ENCODE measurements around the gene ACP7. TPM values are rescaled to one million over a fixed set of nuclear protein-coding genes. Genes with fewer than 3 reads are reported as not detected.
A peak's percentile ranks its signal among the peaks of the same experiment; 100 is the strongest.

The ACP7 gene
- polyA plus RNA-seq, 1 of the 3 experiments (the other 2 are of a cell fraction), result 0.36 TPM

- TF ChIP-seq CTCF (IDR thresholded peaks at IDR 0.05), result no peak
Measured at GRCh38 chr19:39155114-39155700, 71.0 kb downstream of the ACP7 start (continued).

GRCh38 chr19:39155741-39156140 lies 71.6 kb downstream of the ACP7 start:
- Histone ChIP-seq H3K9ac (no peak overlapping the region), H3K27ac (ENCODE audit: low read depth in 2 of 2, low read length in 1 of 2) (no peak overlapping the region; a peak in 1 of 4 replicates), H3K79me2 (ENCODE audit: insufficient read depth) (peaks cover 81% of the 10 kb centered on the region; the same call in 1 of the 2 replicates), H3K36me3 (replicated peaks in 1 of 2; ENCODE audit: control insufficient read depth in 1 of 2, insufficient read depth in 2 of 2, low read length in 1 of 2) (no peaks in the 10 kb centered on the region), H3K9me2 (no peaks in the 10 kb centered on the region), H3K4me2 (no peak overlapping the region), H3K4me3 (ENCODE audit: low read depth in 2 of 2, low read length in 1 of 2) (no peak overlapping the region), H3F3A (replicated peaks; ENCODE audit: insufficient read depth) (no peaks in the 10 kb centered on the region), H3K4me1 (ENCODE audit: control insufficient read depth in 1 of 2, insufficient read depth in 2 of 2, low read depth in 1 of 2, low read length in 1 of 2) (peaks cover 0 to 56% of the 10 kb centered on the region in 2 experiments; a peak in 1 of 4 replicates), H3K9me3 (no peaks in the 10 kb centered on the region), H3K27me3 (ENCODE audit: insufficient read depth) (no peaks in the 10 kb centered on the region), H4K20me1 (ENCODE audit: insufficient read depth) (peaks cover 56% of the 10 kb centered on the region), H2AFZ (ENCODE audit: low read depth) (no peak overlapping the region)
- CTCF ChIA-PET, result interaction anchor here (1.8 to 3.0 kb wide), 2 partner anchors 10 to 33 kb away, joined by 7 to 16 read pairs; no protein-coding TSS in a partner anchor
- no peak for TF ChIP-seq ELF1 (IDR thresholded peaks at IDR 0.05)
- TF ChIP-seq SMC3 (IDR thresholded peaks at IDR 0.05; ENCODE audit: low read depth, low read length), result no peak
- no peak for TF ChIP-seq ZBTB33 (IDR thresholded peaks at IDR 0.05; ENCODE audit: borderline replicate concordance, low read depth)
- TF ChIP-seq FOSL2 (IDR thresholded peaks at IDR 0.05; ENCODE audit: borderline replicate concordance, low read depth), result no peak
- no peak for TF ChIP-seq RFX5 (IDR thresholded peaks at IDR 0.05; ENCODE audit: low read length)
- POLR2A ChIA-PET, result no interaction called here
- no peak for DNase-seq
- WGBS (ENCODE audit: low lambda C conversion rate), result 93% methylated on average over 12 of the region's 15 CpGs

GRCh38 chr19:39156326-39157230 lies 72.4 kb downstream of the ACP7 start:
- peak overlapping the region in 1 of 2 experiments; percentile 35; a peak in 1 of 4 replicates for H3K27ac ChIP-seq (ENCODE audit: low read depth in 2 of 2, low read length in 1 of 2)
- H3K79me2 ChIP-seq (ENCODE audit: insufficient read depth), result peaks cover 77% of the 10 kb centered on the region; the same call in 1 of the 2 replicates
- no peaks in the 10 kb centered on the region for H3K36me3 ChIP-seq (replicated peaks in 1 of 2; ENCODE audit: control insufficient read depth in 1 of 2, insufficient read depth in 2 of 2, low read length in 1 of 2)
- H2AFZ ChIP-seq (ENCODE audit: low read depth), result no peak overlapping the region
- ChIA-PET CTCF (interaction anchor here (1.1 to 1.6 kb wide), 4 partner anchors 10 to 171 kb away, joined by 3 to 6 read pairs (median 3); no protein-coding TSS in a partner anchor), POLR2A (no interaction called here)
- no peak overlapping the region for H3K4me2 ChIP-seq
- 79% methylated on average over 8 of the region's 24 CpGs for WGBS (ENCODE audit: low lambda C conversion rate)
- no peak overlapping the region for H3K9ac ChIP-seq
- no peaks in the 10 kb centered on the region for H3K9me2 ChIP-seq
- H3F3A ChIP-seq (replicated peaks; ENCODE audit: insufficient read depth), result no peaks in the 10 kb centered on the region
- peaks cover 0 to 60% of the 10 kb centered on the region in 2 experiments; a peak in 1 of 4 replicates for H3K4me1 ChIP-seq (ENCODE audit: control insufficient read depth in 1 of 2, insufficient read depth in 2 of 2, low read depth in 1 of 2, low read length in 1 of 2)
- DNase-seq, result no peak
- H4K20me1 ChIP-seq (ENCODE audit: insufficient read depth), result peaks cover 57% of the 10 kb centered on the region
- no peaks in the 10 kb centered on the region for H3K27me3 ChIP-seq (ENCODE audit: insufficient read depth)
- no peak overlapping the region for H3K4me3 ChIP-seq (ENCODE audit: low read depth in 2 of 2, low read length in 1 of 2)
- no peaks in the 10 kb centered on the region for H3K9me3 ChIP-seq
- TF ChIP-seq FOXJ3 (CRISPR knock-in tag; IDR thresholded peaks at IDR 0.05) (no peak), RFX5 (IDR thresholded peaks at IDR 0.05; ENCODE audit: low read length) (no peak), FOSL2 (IDR thresholded peaks at IDR 0.05; ENCODE audit: borderline replicate concordance, low read depth) (no peak), SMC3 (IDR thresholded peaks at IDR 0.05; ENCODE audit: low read depth, low read length) (no peak), USF1 (IDR thresholded peaks at IDR 0.05; ENCODE audit: borderline replicate concordance, low read depth) (no peak), IRF3 (IDR thresholded peaks at IDR 0.05; ENCODE audit: low read depth, low read length) (no peak), MAX (IDR thresholded peaks at IDR 0.05; ENCODE audit: low read depth) (no peak), EP300 (IDR thresholded peaks at IDR 0.05; ENCODE audit: borderline replicate concordance in 1 of 2, low read depth in 1 of 2, low read length in 1 of 2) (no peak), GABPA (IDR thresholded peaks at IDR 0.05; ENCODE audit: low read depth) (no peak), RXRA (IDR thresholded peaks at IDR 0.05; ENCODE audit: borderline replicate concordance, low read depth) (no peak), TEAD4 (IDR thresholded peaks at IDR 0.05; ENCODE audit: borderline replicate concordance, insufficient read depth) (no peak), YY1 (IDR thresholded peaks at IDR 0.05; ENCODE audit: low read depth) (no peak)
